Sigmoid colon (tissue), 7 donors: Measurements from ENCODE around the gene PSMB7. TPM values are rescaled to one million over a fixed set of nuclear protein-coding genes. Genes with fewer than 3 reads are reported as not detected.

Experiments used
- DNase-seq: peaks from one replicate; pipeline ENCODE4 v3.0.0-alpha.2; 2019
- H3K27ac ChIP-seq, 4 donors: fragments of 200-600 bp; sonication (generic); one replicate each; pipeline ENCODE4 v1.5.1; 2016 to 2019; ENCODE audit warnings: mild to moderate bottlenecking in 1 of 4
- H3K27me3 ChIP-seq, 3 donors: fragments of 200-600 bp; sonication (generic); one replicate each; pipeline ENCODE4 v1.5.1; 2019; ENCODE audit warnings: mild to moderate bottlenecking in 1 of 3
- H3K36me3 ChIP-seq, 4 donors: fragments of 200-600 bp; sonication (generic); one replicate each; pipeline ENCODE4 v1.5.1; 2016 to 2019
- H3K4me1 ChIP-seq, 4 donors: fragments of 200-600 bp; sonication (generic); one replicate each; pipeline ENCODE4 v1.5.1; 2017 to 2019
- H3K4me3 ChIP-seq, 4 donors: fragments of 200-600 bp; sonication (generic); one replicate each; pipeline ENCODE4 v1.5.1; 2017 to 2019; ENCODE audit warnings: mild to moderate bottlenecking in 2 of 4, moderate library complexity in 1 of 4
- H3K9me3 ChIP-seq, 4 donors: fragments of 200-600 bp in 3 of 4; sonication (generic) in 3 of 4; one replicate each; pipeline versions ENCODE4 v1.5.1 to v1.6.1; 2013 to 2019
- EP300 ChIP-seq, 4 donors: sonication (generic); formaldehyde crosslinking; IDR thresholded peaks; one replicate each; pipeline ENCODE4 v1.6.1; 2017; ENCODE audit warnings: antibody characterized with exemption in 4 of 4
- POLR2A ChIP-seq, 2 donors: fragments of 450-650 bp; IDR thresholded peaks; one replicate each; pipeline ENCODE4 v1.6.1; 2016; ENCODE audit warnings: antibody characterized with exemption in 2 of 2, mild to moderate bottlenecking in 2 of 2, moderate library complexity in 2 of 2
- POLR2AphosphoS5 ChIP-seq, 4 donors: sonication (generic); formaldehyde crosslinking; IDR thresholded peaks; one replicate each; pipeline ENCODE4 v1.6.1; 2017; ENCODE audit warnings: antibody characterized with exemption in 4 of 4
- WGBS, 2 donors: extraction: QIAGEN DNeasy Blood & Tissue Kit; methylation state at CpG; one replicate each; pipeline ENCODE4 v1.1.7; 2013; 5-methylcytosine and 5-hydroxymethylcytosine counted together
- intact Hi-C: fragments of 100-400 bp; cut with DNase I; formaldehyde crosslinking; loops from one replicate; pipeline ENCODE4 v1.15.1; 2023
- polyA plus RNA-seq, 3 donors: library from polyadenylated mRNA; stranded (reverse); fragments of 200-250 nt; gene quantifications; one replicate each; pipeline ENCODE4 v1.2.3, GENCODE V29; 2013
- total RNA-seq, 4 donors: library from RNA; depleted of rRNA; stranded (reverse); fragments of >200 nt; gene quantifications; one replicate each; pipeline ENCODE4 v1.1.0, GENCODE V29; 2016
- TF ChIP-seq, protein P1 (sequence below), 4 experiments: fragments of 450-650 bp in 3 of 4; fragments of 200-600 bp in 1 of 4; IDR thresholded peaks; one replicate each; pipeline ENCODE4 v1.5.1; 2016 to 2019; ENCODE audit warnings: antibody characterized with exemption in 4 of 4, mild to moderate bottlenecking in 3 of 4, moderate library complexity in 2 of 4
- donor health status: healthy with polysubstance abuse.
- donor health status: Bipolar disorder and iron deficiency.
- donor health status: healthy.

Gene PSMB7
- total and polyA plus RNA-seq, 7 donors = 136 to 179 (median 171) TPM

DNA sequence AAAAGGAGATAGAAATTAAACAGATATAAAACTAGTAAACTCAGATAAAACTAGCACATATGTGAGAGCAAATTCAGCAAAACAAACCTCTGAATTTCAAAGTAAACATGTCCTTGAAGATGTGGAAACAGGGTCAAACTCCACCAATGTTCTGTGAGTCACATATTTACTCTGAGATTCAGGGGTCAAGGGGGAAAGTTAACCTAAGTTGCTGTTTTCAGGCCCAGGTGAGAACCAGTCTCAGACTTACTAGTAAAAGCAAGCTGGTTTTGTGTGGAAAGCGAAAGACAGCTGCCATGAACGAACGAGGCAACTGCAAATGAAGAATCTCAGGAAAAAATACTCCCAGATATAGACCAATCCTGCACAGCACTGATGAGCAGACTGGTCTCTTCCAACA, 29.0 kb downstream of the PSMB7 start:
- Histone ChIP-seq H3K36me3 (peaks cover 0 to 37% (median 5%) of the 10 kb centered on the region in 4 donors), H3K27me3 (no peaks in the 10 kb centered on the region), H3K4me3 (no peak overlapping the region), H3K9me3 (no peaks in the 10 kb centered on the region), H3K27ac (no peak overlapping the region), H3K4me1 (peaks cover 0 to 30% (median 26%) of the 10 kb centered on the region in 4 donors)
- intact Hi-C loops = no loop called here
- TF ChIP-seq, protein P1, sequence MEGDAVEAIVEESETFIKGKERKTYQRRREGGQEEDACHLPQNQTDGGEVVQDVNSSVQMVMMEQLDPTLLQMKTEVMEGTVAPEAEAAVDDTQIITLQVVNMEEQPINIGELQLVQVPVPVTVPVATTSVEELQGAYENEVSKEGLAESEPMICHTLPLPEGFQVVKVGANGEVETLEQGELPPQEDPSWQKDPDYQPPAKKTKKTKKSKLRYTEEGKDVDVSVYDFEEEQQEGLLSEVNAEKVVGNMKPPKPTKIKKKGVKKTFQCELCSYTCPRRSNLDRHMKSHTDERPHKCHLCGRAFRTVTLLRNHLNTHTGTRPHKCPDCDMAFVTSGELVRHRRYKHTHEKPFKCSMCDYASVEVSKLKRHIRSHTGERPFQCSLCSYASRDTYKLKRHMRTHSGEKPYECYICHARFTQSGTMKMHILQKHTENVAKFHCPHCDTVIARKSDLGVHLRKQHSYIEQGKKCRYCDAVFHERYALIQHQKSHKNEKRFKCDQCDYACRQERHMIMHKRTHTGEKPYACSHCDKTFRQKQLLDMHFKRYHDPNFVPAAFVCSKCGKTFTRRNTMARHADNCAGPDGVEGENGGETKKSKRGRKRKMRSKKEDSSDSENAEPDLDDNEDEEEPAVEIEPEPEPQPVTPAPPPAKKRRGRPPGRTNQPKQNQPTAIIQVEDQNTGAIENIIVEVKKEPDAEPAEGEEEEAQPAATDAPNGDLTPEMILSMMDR (IDR thresholded peaks at IDR 0.05) = no peak
- no peak for TF ChIP-seq POLR2A (IDR thresholded peaks at IDR 0.05)
- TF ChIP-seq EP300 (IDR thresholded peaks at IDR 0.05) = no peak
- TF ChIP-seq POLR2AphosphoS5 (IDR thresholded peaks at IDR 0.05) = no peak
- no peak for DNase-seq
- 54 to 77% methylated on average over 3 of the region's 3 CpGs for WGBS, 2 donors

DNA sequence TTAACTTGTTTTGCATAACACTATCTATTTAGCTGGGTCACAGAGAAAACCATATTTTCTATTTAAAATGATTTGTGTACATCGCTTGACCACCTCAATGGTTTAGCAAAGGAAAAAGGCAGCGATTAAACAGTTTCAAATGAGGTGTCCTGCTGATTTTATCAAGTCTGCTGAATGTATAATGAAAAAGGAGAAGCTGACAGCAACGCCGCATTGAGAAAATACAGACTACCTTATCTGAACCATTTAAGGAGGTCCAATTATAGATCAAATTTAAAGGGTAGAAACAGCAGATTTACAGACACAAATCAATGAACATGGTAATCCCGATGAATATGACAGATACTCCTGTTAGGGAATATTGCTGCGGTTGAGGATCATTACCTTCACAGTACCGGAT, 29.6 kb downstream of the PSMB7 start:
- H3K27ac ChIP-seq = no peak overlapping the region
- 78 to 95% methylated on average over 7 of the region's 7 CpGs for WGBS, 2 donors
- H3K27me3 ChIP-seq = no peaks in the 10 kb centered on the region
- H3K4me1 ChIP-seq = peaks cover 0 to 25% (median 20%) of the 10 kb centered on the region in 4 donors
- no peak for DNase-seq
- peaks cover 0 to 42% (median 5%) of the 10 kb centered on the region in 4 donors for H3K36me3 ChIP-seq
- no peak overlapping the region for H3K4me3 ChIP-seq
- H3K9me3 ChIP-seq = no peaks in the 10 kb centered on the region
- TF ChIP-seq POLR2A (IDR thresholded peaks at IDR 0.05) (no peak), EP300 (IDR thresholded peaks at IDR 0.05) (no peak), POLR2AphosphoS5 (IDR thresholded peaks at IDR 0.05) (no peak)
- TF ChIP-seq, protein P1 (IDR thresholded peaks at IDR 0.05) = no peak
- intact Hi-C loops = no loop called here

DNA sequence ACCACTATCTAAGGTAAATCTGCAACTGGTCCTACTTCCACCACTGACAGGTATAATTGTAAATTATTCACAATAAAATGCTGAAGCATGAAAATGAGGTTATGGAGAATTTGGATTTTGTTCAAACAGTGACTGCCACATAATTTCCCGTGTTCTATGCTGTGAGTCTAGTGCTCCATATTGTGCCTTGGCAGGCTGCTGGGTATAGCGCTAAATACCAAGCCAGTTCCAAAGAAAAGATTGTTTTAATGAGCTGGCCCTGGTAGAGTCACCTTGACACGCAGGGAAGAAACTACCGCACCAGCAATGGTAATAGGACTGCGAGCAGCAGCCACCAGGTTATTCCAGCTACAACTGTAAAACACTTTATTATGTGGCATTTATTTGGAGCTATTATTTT, 30.4 kb downstream of the PSMB7 start:
- no peak overlapping the region for H3K4me3 ChIP-seq
- peaks cover 0 to 20% (median 17%) of the 10 kb centered on the region in 4 donors for H3K4me1 ChIP-seq
- no peaks in the 10 kb centered on the region for H3K27me3 ChIP-seq
- H3K9me3 ChIP-seq = no peaks in the 10 kb centered on the region
- H3K27ac ChIP-seq = no peak overlapping the region
- H3K36me3 ChIP-seq = peaks cover 0 to 50% (median 5%) of the 10 kb centered on the region in 4 donors
- 93 to 95% methylated on average over 5 of the region's 5 CpGs for WGBS, 2 donors
- no peak for DNase-seq
- TF ChIP-seq, protein P1 (IDR thresholded peaks at IDR 0.05) = no peak
- no peak for TF ChIP-seq POLR2A (IDR thresholded peaks at IDR 0.05)
- TF ChIP-seq EP300 (IDR thresholded peaks at IDR 0.05) = no peak
- TF ChIP-seq POLR2AphosphoS5 (IDR thresholded peaks at IDR 0.05) = no peak
- intact Hi-C loops = no loop called here

DNA sequence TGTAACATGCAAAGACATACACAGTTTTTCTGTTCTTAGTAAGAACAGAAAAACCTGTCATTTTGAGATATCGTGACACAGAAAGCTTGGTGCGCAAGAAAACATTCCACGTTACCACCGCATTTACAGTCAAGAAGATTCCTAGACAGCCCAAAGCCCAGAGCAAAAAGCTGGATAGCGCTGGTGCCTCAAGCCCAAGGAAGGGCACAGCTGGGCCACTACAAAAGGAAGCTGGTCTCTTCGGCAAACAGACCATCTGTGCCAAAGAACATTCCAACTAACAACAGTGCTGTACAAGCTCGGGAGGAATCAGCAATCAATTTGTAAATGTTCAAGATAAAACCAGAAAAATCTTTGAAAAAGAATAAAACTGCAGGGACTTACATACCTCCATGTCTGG, 31.0 kb downstream of the PSMB7 start:
- intact Hi-C loops = no loop called here
- Histone ChIP-seq H3K9me3 (no peaks in the 10 kb centered on the region), H3K4me3 (no peak overlapping the region), H3K27ac (no peak overlapping the region), H3K27me3 (no peaks in the 10 kb centered on the region), H3K36me3 (peaks cover 0 to 56% (median 5%) of the 10 kb centered on the region in 4 donors), H3K4me1 (peaks cover 0 to 14% (median 12%) of the 10 kb centered on the region in 4 donors)
- DNase-seq = no peak
- TF ChIP-seq, protein P1 (IDR thresholded peaks at IDR 0.05) = no peak
- TF ChIP-seq POLR2A (IDR thresholded peaks at IDR 0.05) = no peak
- TF ChIP-seq POLR2AphosphoS5 (IDR thresholded peaks at IDR 0.05) = no peak
- TF ChIP-seq EP300 (IDR thresholded peaks at IDR 0.05) = no peak
- WGBS, 2 donors = 91 to 95% methylated on average over 7 of the region's 7 CpGs
